Head of caudate nucleus (tissue), 42 donors: ENCODE results near the gene POLA2.

Experiments used
- DNase-seq, 42 donors: peaks; one replicate each; pipeline versions ENCODE4 v3.0.0 to v3.0.0-alpha.2; 2020 to 2021; ENCODE audit warnings: mixed read lengths in 7 of 42
- intact Hi-C: fragments of 100-400 bp; cut with DNase I; formaldehyde crosslinking; loops from one replicate; pipeline ENCODE4 v1.15.0; 2022

Gene POLA2

DNA sequence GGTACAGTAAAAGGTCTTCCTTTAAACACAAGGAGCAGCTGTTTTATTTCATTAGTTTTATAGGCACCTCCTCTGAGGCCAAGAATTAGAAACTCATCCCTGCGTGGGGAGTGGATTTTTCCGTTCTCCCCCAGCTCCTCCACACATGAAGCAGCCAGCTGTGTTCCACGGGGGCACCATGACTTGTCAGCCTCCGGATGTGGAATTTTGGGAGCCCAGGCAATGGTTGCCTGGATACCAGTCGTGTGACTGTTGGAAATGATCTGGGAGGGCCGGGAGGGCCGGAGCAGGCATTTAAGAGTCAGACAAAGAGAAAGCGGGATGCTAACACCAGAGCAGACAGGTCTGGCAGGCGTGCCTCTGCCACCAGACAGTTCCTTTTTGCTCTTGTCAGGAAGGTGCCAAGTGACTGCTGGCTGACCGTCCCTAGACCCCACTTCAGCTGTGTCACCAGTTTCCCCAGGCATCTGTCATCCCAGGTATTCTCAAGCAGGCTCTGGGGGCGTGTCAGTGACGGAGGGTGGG, 37.0 kb downstream of the POLA2 start:
- peak; percentile 60 to 95 (median 82) for DNase-seq
- intact Hi-C loops: no loop called here

DNA sequence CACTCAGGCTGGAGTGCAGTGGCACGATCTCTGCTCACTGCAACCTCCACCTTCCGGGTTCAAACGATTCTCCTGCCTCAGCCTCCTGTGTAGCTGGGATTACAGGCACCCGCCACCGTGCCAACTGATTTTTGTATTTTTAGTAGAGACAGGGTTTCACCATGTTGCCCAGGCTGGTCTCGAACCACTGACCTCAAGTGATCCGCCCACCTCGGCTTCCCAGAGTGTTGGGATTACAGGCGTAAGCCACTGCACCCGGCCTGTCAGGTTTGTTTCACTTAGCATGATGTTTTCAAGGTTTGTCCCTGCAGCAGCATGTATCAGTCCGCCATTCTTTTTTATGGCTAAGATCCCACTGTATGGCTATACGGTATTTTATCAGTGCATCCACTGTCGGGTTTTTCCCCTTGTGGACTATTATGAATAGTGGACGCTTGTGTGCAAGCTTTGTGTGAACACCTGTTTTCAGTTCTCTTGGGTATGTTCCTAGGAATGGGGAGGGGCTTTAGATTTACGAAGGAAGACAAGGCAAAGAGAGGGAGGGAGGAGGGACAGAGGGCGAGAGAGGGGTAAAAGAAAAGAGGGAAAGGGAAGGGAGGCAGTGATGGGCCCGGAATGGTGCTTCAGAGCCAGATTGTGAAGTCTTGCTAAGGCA, 39.0 kb downstream of the POLA2 start:
- intact Hi-C loops: no loop called here
- no peak for DNase-seq

DNA sequence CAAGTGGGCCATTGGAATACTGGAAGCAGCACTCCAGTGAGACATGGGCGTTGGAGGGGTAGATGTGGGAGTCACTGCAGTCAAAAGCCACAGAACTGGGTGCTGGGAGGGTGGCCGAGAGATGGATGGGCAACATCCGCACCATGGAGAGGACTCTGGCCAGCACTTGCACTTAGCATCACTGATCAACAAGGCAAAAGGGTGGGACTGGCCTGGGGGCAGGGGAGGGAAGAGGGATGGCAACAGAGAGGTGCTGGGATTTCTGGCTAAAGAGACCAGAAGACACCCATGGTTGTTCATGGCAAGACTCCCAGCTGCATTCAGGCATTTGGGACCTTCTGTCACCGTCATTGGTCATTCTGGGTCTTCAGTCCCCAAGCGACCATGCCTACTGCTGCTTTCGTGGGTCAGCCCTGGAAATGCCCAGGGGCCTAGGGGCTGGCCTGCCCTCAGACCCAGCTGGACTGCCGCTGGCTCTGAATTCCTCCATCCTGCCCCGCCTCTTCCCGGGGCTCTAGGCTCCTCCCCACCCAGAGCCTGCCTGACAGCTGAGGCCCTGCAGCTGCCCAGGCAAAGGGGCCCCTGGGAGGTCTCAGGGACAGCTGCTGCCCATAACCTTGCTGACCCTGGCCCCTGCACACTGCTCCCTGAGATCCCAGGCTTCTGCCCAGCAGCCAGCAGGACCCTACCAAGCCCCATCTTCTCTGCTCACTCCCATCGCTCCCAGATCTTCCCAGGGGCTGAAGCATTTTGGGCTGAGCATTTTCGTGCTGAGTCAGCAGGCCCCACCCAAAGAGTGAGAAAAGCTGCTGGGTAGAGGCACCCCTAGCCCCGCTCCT, 39.9 kb downstream of the POLA2 start:
- DNase-seq: peak in 40 of 42 donors; percentile 31 to 84 (median 68)
- intact Hi-C loops: no loop called here

DNA sequence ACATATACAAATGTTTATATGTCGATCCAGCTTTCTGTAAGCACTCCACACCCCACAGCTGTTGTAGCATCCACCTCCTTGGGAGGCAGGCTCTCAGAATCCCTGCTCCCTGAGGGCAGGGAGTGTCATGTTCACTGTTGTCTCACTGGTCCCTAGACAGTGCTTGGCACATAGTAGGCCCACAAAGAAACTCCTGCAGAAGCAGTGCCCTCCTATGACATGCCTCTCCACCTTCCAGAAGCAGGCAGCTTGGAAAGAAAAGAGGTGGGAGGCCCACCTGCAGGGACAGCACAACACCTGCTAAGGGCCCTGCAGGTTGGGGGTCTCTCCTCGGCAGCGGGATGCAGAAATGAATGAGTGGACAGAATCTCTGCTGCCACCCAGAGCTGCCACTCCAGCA, 41.8 kb downstream of the POLA2 start:
- no peak for DNase-seq
- intact Hi-C loops: no loop called here

DNA sequence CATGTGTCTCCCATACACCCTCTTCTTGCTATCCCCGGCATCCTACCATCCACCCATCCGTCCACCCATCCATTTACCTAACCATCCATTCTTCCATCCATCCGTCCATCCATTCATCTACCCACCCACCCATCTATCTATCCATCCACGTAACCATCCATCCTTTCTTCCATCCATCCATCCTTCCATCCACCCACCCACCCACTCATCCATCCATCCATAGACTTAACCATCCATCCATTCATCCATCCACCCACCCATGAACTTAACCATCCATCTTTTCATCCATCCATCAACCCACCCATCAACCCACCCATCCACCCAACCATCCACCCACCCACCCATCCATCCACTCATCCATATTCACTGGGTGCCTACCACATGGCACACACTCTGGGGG, 42.3 kb downstream of the POLA2 start:
- no peak for DNase-seq
- intact Hi-C loops: no loop called here

DNA sequence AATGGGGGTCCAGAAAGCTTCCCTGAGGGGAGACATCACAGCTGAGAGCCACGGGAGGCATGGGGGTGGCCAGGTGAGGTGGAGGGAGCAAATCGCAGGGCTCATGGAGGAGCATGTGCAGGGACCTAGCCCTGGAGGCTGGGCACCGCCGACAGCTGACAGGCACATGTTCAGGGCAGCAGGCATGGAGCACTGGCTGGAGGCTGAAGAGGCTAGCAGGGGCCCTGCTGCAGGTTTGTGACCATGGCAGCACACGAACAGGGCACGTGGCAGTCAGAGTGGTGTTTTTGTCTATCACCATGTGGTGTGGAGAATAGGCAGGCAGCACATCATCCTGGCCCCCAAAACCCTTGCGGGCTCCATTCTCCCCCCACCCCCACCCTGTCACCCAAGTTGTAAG, 42.9 kb downstream of the POLA2 start:
- intact Hi-C loops: no loop called here
- DNase-seq: no peak

DNA sequence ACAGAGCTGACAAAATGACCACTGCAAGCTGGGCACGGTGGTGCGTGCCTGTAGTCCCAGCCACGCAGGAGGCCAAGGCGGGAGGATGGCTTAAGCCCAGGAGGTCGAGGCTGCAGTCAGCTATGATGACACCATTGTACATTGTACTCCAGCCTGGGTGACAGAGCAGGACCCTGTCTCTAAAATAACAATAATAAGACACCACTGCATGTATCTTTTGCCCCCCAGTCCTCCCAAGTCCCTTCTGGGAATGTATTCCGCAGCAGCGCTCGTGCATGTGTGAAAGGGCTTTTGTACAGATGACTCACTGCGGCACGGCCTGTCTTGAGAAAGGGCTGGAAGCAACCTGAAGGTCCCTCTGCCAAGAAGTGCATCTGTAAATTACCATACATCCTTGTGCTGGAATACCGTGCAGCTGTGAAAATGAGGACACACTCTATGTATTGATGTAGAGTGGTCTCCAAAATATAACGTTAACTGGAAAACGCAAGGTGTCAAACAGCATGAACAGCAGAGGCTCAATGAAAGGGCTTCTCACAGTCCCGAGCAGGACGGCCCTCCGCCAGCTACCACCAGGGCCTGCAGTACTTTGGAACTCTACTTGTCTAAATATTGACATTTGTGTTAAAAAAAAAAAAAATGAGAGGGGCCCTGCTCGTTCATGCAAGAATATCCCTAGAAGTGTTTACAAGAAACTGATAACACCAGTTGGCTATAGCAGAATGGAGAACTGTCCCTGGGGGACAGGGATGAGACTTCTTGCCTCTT, 43.9 kb downstream of the POLA2 start:
- DNase-seq: no peak
- intact Hi-C loops: no loop called here

DNA sequence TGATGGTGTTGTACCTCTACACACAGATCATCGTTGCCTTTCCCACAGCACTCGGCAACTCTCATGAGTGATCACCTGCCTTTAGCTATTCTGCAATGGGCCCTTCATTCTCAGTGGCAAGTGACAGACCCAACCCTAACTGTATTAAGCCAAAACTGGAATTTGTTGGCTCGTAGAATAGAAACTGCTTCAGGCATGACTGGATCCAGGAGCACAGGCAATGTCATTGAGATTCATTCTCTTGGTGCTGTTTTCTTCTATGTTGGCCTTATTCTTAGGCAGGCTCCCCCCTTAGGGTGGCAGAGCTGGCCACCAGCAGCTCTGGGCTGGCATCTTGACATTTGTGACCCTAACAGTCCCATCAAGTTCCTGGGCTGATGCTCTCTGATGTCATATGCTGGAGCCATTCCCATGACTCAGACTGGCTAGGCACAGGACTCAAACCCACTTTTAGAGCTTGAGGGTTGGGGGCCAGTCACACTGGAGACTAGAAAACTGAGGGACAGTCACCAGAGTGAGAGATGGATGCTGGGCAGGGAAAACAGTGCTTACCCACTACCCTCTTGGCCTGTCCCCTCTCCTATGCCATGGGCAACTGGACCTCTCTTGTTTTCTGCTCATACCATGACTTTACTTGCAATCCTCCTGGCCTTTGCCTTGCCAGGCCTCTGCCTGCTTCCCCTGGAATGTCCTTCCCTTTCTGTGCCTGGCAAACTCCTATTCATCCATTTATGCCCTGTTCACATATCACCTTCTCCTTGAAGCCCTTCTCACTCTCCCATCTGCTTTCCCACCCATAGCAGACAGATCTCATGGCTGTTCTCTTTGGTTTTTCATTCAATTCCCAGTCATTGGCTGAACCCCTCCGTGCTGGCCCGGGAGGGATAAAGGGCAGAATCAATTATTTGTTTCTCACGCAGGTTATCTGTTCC, 45.8 kb downstream of the POLA2 start:
- intact Hi-C loops: no loop called here

DNA sequence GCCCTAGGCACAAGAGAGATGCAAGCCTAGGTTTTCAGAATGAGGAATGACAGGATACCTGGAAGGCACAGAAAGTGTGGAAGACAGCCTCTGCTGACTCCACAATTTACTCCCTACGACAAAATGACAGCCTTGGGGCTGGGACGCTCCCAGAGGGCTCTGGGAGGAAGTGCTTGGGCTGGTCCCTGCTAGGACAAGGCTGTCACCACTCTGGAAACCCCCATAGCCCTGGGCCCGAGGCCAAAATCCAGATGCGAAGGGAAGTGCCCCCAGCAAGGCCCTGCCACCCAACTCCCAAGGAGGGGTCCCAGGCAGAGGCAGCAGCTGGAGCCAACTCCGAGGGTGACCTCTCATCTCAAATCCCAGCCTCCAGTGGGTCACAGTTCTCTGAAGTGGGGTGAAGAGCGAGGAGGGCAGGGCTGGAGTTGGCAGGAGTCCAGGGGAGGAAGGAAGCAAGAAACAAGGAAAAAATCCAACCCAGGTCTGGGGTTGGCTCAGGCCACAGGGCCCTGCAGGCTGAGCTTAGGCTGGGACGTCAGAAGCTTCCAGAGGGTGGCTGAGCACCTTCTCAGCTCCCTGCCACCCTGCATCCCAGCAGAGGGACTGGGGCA, 46.6 kb downstream of the POLA2 start:
- DNase-seq: no peak
- intact Hi-C loops: no loop called here

More for the DNA sequence above, 45.8 kb downstream of the POLA2 start:
- no peak for DNase-seq

DNA sequence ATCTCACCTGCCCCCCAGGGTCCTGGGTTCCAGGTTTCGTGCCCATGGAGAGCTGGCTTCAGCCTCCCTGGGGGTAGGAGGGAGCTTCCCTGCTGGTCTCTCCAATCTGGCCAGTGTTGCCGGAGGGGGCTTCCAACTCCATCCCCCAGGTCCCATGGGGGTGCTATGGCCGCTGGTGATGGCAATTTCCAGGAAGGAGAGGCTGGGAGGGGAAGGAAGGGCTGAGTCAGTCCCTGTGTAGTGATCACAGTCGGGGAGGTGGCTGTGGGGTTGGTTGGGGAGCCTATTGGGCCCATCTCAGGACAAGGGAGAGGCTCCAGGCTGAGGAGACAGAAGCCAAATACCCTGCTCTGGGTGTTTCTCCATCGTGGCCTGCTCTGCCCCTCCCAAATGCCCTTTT, 47.2 kb downstream of the POLA2 start:
- intact Hi-C loops: no loop called here
- DNase-seq: no peak

DNA sequence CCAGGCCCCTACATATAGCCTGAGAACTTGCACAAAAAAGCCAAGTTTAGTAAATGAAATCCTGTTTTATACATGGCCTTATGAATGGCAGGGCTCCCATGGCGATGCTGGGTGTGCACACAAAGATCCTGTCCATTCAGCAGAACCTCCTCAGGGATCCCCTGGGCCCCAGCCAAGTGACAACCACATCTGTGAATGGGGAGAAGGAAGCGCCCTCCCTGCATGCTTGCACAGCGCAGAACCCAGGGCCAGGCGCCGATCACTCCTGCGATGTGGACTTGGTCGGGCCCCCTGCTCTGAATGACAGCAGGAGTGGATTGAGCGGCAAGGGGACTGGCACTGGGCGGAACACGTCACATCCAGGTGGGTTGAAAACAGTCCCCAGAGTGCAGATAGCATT, 48.5 kb downstream of the POLA2 start:
- intact Hi-C loops: no loop called here
- peak in 35 of 42 donors; percentile 32 to 78 (median 58) for DNase-seq

DNA sequence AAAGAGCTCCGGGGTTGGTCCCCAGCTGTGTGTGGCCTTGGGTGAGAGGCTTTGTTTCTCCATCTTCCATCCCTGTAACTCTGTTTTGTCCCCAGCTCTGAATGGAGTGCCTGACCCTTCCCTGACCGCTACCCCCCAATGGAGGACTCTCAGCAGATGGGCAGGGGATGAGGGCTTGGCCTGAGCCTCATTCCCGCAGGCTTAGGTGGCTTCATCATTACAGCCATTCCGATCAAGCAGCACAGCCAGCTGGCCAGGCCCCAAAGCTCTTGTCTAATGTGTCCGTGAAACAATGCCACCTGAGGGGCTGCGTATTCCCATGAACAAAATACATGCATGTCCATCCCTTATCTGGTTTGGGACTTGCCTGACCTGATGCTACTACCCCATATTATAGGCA, 49.0 kb downstream of the POLA2 start:
- intact Hi-C loops: no loop called here

DNA sequence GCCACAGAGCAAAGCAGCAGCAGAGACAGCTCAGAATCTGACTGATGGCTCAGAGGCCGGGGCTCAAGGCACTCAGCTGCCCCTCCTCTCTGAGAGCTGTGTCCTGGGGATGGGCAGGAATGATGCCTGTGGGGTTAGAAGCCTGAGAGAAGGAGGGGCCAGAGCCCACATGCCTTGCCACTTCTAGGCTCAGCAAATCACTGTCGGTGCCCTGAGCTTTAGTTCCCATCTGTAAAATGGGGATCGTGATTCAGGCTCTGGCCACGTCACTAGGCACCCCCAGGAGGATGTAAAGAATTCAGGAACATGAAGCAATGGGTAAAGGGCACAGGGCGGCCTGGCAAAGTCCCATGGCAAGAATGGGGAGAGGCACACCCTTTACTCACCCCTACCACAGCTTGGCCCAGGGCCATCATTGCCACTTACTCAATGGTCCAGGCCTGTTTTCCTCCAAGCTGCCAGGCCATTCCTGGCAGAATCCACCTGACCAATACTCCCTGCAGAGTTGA, 49.5 kb downstream of the POLA2 start:
- intact Hi-C loops: no loop called here
- no peak for DNase-seq

More for the DNA sequence above, 49.0 kb downstream of the POLA2 start:
- no peak for DNase-seq

DNA sequence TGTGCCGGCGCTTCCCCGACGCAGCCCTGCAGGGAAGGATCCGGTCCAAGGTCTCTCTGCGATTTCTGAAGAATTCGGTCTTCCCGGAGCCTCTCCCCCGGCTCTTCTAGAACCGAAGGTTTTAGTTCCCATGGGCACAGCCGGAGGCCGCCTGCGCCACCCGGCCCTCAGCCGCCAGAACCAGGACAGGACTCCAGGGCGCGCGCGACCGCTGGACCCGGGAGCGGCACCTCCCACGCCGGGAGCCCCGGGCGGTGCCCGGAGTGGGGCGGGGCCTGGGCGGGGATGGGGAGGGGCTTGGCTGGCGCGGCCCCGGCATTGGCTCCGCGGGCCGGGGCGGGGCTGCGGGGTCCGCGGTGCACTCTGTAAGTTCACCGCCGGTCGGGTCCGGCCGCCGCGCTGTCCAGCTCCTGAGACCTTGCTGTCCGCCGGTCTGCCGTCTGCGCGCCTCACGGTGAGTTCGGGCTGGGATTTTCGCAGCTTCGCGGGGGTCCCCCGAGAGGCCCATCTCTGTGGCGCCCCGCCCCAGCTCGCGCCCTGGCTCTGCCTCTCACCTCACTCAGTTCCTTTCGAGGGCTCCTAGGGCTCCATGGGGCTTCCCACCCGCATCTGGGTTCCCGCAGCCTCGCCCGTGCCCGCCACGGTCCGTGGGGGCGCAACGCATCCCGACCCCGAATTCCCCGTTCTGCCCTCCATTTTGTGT, 52.9 kb downstream of the POLA2 start, which contains the start of gene CDC42EP2:
CDC42EP2 (plus strand) TSS at position 366 of the 703 bp plus-strand sequence. CDS start 6,033 bp downstream, outside the sequence.
- intact Hi-C loops: loop anchor here (2.0 kb wide), 1 partner anchor 40 kb away; no protein-coding TSS in a partner anchor
- DNase-seq: peak; percentile 75 to 96 (median 92)

DNA sequence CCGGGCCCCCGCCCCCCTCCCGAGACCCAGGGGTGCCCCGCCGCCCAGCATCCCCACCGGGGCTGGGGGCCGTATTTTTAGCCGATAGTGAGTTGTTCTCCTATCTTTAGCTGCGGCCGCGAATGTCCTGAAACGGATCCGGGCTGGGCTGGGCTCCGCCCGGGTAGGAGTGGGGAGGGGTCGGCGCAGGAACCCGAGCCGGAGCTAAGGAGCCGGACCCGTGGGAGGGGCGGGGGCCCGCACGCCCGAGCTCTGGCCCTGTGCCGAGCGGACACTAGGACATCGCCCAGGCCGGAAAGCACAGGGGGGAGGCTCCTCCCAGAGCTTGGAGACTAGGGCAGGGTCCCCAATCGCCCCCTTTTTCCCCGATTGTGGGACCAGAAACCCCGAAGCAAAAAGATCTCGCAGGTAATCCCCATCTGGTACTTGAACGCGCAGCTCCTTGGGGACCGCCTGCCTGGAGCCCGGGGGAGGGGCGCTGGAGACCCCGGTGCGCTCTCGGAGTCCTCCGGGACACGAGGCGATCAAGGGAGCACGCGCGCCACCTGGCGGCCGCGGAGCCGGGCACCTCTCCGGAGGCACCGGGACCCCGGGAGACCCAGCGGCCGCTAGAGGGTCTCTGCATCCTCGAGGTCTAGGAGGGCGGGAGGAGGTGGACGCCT, 53.6 kb downstream of the POLA2 start:
- DNase-seq: peak; percentile 68 to 95 (median 87)

DNA sequence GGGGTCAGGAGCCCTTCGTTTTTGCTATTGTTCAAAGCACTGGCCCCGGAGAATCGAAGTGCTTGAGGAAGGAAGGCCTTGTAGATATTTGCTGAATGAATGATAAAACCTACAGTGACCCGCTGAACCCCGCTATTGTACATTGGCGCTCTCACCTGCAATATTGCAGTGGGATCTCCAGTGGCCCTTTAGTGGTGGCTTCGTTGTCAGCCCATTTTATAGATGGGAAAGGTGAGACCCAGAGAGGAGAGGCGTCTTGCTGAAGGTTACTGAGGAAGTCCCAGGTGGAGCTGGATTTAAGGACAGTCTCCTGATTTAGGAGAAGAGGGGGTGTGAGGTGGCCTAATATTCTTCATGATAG, 54.1 kb downstream of the POLA2 start:
- intact Hi-C loops: loop anchor here (2.0 kb wide), 1 partner anchor 41 kb away; no protein-coding TSS in a partner anchor
- no peak for DNase-seq

More for the DNA sequence above, 53.6 kb downstream of the POLA2 start:
- intact Hi-C loops: loop anchor here (2.0 kb wide), 1 partner anchor 41 kb away; no protein-coding TSS in a partner anchor
